ENCODE results near the gene CTDNEP1.

CTDNEP1 gene

GRCh38 chr17:7251661-7252175 is at the start of gene CTDNEP1:
Gene CTDNEP1 (minus strand): TSS chr17:7251734. CDS start chr17:7251296, 438 bp downstream.
- peak; percentile 100 for DNase-seq (ENCODE audit: low spot score)

- peak; percentile 85 for DNase-seq (ENCODE audit: low spot score)
These were observed 44.8 kb upstream of the CTDNEP1 start for GRCh38 chr17:7296189-7296861.

- DNase-seq (ENCODE audit: low spot score), result no peak
These were observed 44.0 kb upstream of the CTDNEP1 start for GRCh38 chr17:7295230-7296180.

GRCh38 chr17:7294614-7295153 is 43.1 kb upstream of the CTDNEP1 start, which contains the start of gene YBX2:
Gene YBX2 (minus strand): TSS chr17:7294639. CDS start chr17:7294500, 139 bp downstream.
- peak; percentile 79 for DNase-seq (ENCODE audit: low spot score)

GRCh38 chr17:7293816-7294613 is 42.5 kb upstream of the CTDNEP1 start:
- DNase-seq (ENCODE audit: low spot score), result peak; percentile 58

GRCh38 chr17:7293159-7293558 is 41.6 kb upstream of the CTDNEP1 start:
- DNase-seq (ENCODE audit: low spot score), result no peak

- DNase-seq (ENCODE audit: low spot score), result no peak
These were observed 41.2 kb upstream of the CTDNEP1 start for GRCh38 chr17:7292729-7293128.

GRCh38 chr17:7292194-7292593 is 40.7 kb upstream of the CTDNEP1 start:
- no peak for DNase-seq (ENCODE audit: low spot score)

GRCh38 chr17:7290685-7291084 is 39.2 kb upstream of the CTDNEP1 start:
- DNase-seq (ENCODE audit: low spot score), result no peak

- no peak for DNase-seq (ENCODE audit: low spot score)
These were observed 38.6 kb upstream of the CTDNEP1 start for GRCh38 chr17:7290166-7290565.

- DNase-seq (ENCODE audit: low spot score), result no peak
These were observed 37.9 kb upstream of the CTDNEP1 start for GRCh38 chr17:7289256-7290032.

GRCh38 chr17:7285679-7286078 is 34.1 kb upstream of the CTDNEP1 start:
- DNase-seq (ENCODE audit: low spot score), result no peak

- no peak for DNase-seq (ENCODE audit: low spot score)
These were observed 33.4 kb upstream of the CTDNEP1 start for GRCh38 chr17:7284911-7285310.

- no peak for DNase-seq (ENCODE audit: low spot score)
These were observed 32.1 kb upstream of the CTDNEP1 start for GRCh38 chr17:7283471-7284216.

- peak; percentile 90 for DNase-seq (ENCODE audit: low spot score)
These were observed 31.3 kb upstream of the CTDNEP1 start for GRCh38 chr17:7282752-7283321.

GRCh38 chr17:7281953-7282751 is 30.6 kb upstream of the CTDNEP1 start:
- DNase-seq (ENCODE audit: low spot score), result peak; percentile 60

GRCh38 chr17:7281074-7281952 is 29.8 kb upstream of the CTDNEP1 start, which contains the start of gene SLC2A4:
Gene SLC2A4 (plus strand): TSS chr17:7281718. CDS start chr17:7281935, 217 bp downstream.
- peak; percentile 99 for DNase-seq (ENCODE audit: low spot score)

Measured in hematopoietic multipotent progenitor cell treated with erythropoietin and hydrocortisone succinate and interleukin-3 and kit ligand, for 17 days (in vitro differentiated cells).